ENCODE measurements around the gene NTS.

The NTS gene, protein sequence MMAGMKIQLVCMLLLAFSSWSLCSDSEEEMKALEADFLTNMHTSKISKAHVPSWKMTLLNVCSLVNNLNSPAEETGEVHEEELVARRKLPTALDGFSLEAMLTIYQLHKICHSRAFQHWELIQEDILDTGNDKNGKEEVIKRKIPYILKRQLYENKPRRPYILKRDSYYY

DNA sequence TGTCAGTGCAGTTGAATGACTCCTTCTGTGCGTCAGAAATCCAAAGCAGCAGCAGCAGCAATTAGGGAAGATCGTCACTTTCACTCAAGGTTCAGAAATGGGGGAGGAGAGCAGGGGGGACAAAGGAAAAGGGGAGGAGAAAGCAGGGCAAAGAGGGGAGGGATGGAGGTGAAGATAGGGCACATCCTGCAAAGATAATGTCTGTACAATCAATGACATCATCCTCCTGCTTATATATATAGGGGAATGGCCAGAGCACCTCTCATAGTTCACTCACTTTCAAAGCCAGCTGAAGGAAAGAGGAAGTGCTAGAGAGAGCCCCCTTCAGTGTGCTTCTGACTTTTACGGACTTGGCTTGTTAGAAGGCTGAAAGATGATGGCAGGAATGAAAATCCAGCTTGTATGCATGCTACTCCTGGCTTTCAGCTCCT, at the start of gene NTS:
NTS (plus strand) TSS at position 265 of the 431 bp plus-strand sequence; CDS start at position 374, 109 bp downstream.
- DNase-seq, result no peak

DNA sequence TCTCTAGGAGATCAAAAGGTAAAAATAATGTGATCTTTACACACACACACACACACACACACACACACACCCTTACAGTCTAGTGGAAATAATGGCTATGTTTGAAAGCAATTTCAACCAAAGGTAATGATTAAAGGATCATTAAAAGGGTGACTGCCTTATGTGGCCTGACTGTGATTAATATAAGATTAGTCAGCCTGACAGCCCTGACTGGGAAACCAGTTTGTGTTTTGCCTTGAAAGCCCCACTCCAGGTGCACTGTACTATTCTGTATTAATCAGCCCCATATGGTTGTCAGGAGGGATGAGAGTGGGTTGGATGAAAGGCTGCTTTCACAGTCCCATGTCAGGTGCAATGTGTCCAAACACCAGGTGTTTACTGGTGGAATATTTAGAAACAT, 48.3 kb upstream of the NTS start:
- no peak for DNase-seq

DNA sequence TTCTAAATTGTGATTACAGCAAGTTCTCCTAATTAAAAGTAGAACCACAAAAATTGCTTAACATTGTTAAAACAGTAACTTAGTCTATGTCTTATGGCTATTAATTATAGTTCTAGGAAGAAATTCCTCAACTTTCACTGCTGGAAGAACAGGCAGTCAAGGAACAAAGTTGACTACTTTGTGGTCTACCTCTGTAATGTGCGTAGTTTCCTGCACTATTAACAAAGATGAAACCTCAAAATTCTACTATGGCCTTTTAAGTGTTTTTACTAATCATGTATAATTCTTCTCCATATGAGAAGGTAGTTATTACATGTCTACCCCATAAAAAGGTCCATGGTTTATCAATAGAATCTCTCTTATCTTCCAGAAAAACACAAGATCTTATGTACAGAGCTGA, 45.5 kb upstream of the NTS start:
- no peak for DNase-seq

DNA sequence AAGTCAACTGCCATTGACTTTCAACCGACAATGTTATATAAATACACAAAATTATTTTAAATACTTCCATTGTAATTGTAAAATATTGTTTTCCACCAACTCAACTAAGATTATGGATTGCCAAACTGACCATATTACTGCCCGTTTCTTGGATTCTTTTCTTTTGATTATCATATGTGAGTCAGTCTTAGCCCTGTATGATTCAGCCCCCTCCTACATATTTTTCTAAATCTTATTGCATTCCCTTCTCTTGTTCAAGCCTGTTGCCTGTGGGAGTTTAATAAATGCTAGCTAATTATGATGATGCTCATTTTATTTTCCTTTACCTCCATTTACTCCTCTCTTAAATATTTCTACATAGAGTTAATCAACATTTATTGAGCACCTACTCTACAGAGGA, 44.7 kb upstream of the NTS start:
- no peak for DNase-seq

DNA sequence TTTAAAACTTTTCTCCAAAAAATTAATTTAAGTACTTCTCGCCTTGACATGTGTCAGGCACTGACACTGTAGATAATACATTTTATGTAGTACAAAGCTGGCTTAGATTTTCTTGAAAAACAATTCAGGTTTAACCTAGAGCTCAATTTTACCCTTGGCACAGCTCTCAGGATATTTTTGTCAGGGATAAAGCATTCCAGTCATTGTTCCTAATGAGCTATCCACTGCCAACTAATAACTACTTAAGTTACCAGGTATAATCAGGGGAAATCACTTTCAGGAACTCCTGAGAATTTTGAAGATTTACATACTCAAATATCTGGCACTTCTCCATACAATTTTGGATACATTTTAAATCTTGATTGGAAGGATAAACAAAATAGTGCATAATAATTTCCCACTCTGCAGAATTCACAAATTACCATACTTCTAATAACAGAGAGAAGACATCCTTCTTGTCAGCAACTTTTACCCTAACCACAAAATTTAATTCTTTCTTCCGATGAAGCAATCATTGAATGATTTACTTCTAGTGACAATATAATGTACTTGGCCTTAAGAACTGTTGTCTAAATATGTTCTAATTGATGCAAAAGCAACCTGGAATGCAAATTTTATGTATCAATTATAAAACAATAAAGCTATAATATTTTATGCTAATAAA, 42.6 kb upstream of the NTS start:
- DNase-seq, result no peak

DNA sequence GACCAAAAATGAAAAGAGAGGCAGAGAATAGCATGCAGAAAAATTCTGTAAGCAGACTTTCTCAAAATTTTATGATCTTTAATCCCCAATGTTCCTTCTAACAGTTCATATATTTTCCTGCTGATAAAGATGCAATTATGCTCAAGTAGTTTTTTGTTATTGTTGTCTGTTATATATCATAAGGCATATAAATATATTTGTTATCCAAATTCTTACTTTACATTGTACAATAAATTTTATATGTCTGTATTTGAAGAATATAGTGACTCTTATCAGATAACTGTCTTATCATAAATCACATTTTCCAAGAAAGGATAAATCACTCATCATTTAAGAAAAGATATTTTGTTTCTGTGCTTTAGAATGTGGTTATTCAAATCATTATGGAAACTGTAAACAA, 40.5 kb upstream of the NTS start:
- no peak for DNase-seq

DNA sequence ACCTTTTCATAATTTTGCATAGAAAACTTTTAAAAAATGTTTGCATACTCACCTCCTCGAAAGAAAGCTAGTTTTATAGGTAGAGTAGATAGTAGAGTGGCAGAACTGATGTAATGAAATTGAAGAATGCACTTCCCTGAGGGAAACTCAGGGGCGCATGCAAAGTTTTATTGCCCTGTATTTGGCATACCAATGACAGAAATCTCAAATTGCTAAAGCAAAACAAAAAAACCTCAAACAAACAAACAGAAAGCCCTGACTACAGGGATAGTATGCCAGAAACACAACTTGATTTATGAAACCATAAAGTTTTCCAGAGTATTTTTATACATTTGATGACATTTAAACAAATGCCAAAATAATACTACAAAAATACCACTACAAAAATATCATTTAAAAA, 39.7 kb upstream of the NTS start:
- no peak for DNase-seq

DNA sequence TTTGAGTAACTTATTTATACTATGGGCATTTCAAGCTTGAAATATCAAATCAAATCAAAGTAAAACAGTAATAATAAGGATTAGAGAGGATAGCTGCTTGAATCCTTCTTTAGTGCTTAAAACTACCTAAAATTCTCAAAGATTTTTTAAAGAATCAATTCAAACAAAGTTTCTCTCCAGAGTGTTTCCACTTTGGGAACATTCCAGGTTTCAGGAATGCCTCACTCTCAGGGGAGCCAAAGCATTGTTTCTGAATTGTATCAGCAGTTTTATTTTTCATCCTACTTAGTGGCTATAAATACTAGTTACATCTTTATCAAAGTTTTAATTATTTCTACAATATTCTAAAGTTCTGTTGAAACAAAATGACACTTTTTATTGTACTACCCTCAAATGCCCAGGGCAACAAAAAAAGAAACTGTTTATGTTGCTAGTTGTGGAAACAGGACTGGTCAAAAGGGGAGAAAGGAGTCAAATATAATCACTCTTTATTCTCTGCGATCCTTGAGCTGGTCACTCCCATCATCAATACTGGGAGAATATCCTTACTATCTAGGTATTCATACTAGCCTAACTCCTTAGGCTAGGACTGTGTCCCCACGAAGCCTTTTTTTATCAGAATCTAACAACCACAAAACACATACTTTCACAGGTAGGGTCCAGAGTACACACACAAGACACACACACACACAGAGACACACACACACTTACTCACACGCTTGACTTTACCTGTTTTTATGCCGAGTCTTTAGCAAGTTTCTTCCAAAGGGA, 38.5 kb upstream of the NTS start:
- no peak for DNase-seq

DNA sequence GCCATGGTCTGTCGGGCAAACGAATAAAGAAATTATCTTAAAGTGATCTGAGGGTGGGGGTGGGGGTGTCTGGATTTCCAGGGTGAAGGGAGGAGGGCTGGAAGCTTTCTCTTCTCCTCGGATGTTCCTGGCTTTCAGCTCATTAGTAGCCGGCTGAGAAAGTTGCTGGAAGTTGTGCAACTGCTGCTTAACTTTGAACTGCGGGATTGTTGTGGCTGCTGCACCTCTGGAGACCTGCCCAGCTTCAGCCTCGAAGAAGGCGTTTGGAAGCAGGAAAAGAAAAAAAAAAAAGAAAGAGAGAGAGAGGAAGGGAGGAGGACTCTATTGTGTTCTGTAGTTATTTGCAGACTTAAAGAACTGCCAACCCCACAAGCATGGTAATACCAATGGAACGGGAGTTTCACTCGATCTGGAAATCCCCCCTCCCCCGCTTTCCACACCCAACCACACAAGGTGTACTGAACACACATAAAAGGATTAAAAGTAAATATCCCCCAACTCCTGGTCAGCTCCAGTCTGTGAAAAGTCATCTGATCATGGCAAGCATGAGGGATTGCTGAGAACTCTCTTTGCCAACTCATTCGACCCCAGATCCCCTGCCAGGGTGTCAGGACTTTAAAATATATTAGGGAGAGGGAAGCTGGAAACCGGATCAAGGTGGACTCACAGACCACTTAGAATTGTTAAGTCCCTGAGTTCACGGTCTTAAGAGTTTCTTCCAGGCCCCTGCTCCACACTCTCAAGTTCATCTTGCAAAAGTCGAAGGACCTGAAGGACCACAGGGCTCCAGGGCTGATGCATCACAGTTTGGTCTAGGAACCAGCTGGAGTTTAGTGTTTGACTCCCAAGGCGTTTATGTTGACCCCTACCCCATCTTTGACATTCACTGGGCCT, 37.7 kb upstream of the NTS start, which contains the start of gene RASSF9:
RASSF9 (minus strand) TSS at position 213 of the 894 bp plus-strand sequence; CDS start at position 5, 208 bp downstream.
- DNase-seq, result no peak

DNA sequence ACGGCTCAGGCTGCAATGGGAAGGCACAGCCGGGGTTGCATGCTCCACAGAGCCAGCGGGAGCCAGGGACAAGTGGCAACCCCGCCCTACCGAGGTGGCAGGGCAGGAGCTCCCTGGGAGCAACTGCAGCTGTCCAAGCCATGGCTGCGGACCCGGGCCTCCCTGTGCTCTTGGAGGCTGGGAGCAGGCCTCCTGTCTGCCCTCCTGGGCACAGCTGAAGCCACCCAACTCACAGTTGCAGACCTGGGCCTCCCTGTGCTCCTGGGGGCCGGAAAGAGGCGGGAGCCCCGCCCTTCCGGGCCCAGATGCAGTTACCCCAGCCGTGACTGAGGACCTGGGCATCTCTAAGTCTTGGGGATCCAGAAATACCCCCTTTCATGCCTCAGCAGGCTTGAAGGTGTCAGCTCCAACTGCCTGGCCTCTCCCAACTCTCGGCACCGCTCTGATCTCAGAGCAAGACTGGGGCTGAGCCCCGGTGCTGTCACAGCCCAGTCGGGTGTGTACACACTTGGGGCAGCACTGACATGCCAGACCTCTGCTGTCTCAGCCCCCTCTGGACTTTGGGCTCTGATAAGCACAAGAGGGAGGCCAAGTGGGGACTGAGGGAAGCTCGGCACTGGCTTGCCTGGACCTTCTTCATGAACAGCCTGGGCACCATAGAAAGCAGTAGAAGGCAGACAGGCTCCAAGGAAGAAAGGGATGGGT, 30.3 kb upstream of the NTS start:
- no peak for DNase-seq

DNA sequence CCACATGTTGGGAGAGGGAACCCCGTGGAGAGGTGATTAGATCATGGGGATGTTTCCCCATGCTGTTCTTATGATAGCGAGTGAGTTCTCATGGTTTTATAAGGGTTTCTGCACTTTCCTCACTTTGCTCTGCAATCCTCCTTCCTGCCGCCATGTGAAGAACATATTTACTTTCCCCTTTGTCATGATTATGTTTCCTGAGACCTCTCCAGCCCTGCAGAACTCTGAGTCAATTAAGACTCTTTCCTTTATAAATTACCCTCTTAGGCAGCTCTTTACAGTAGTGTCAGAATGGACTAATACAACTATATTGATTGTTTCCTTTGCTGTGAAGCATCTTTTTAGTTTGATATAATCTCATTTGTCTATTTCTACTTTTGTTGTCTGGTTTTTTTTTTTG, 24.8 kb upstream of the NTS start:
- DNase-seq, result no peak

DNA sequence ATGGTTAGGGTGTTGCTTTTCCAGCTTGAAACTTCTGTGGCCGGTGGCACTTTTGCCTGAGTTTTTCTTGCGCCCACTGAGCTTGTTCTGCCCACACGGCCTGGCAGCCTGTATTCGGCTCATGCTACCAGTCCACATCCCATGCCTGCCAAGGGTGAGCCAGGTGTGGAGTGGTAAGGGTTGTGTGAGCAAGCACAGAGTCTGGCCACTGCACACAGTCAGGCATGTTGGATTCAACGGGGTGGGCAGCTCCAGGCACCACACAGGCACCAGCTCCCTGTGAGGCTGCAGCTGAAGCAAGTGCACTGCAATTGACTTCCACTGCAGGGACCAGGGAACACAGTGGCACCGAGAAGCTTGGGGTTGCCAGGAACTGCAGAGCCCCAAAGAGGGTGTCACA, 18.8 kb upstream of the NTS start:
- no peak for DNase-seq

DNA sequence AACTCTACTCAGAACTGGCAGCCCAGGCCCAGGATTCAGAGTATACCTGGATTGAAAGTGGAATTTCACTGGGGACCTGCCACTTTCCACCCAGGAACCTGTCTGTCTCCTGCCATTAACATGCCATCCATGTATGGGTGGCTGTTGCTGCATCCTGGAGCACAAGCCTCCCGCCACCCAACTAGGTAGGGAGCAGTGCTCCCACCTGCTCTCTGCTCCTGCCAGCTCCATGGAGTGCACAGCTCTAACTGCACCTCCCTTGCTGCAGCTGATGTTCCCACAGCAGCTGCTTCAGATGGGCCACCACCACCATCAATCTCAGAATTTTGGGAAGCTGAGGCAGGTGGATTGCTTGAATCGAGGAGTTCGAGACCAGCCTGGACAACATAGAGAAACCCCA, 17.1 kb upstream of the NTS start:
- no peak for DNase-seq

DNA sequence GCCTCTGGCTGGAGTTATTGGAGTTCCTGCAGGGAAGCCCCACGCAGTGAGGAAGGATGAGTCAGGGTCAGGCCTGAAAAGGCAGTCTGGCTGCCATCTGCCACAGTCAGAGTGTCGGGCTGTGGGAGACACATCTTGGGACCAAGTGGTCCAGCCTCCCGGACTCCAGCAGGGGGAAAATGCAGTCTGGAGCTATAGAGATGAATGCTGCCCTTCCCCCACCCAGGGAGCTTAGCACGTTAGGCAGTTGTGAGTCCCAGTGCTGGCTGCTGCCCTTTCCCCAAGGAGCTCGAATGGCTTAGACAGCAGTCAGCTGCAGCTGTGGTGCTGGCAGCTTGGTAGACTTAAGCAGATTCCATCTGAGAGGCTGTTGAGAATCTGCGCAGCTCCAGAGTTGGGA, 8.2 kb upstream of the NTS start:
- no peak for DNase-seq

DNA sequence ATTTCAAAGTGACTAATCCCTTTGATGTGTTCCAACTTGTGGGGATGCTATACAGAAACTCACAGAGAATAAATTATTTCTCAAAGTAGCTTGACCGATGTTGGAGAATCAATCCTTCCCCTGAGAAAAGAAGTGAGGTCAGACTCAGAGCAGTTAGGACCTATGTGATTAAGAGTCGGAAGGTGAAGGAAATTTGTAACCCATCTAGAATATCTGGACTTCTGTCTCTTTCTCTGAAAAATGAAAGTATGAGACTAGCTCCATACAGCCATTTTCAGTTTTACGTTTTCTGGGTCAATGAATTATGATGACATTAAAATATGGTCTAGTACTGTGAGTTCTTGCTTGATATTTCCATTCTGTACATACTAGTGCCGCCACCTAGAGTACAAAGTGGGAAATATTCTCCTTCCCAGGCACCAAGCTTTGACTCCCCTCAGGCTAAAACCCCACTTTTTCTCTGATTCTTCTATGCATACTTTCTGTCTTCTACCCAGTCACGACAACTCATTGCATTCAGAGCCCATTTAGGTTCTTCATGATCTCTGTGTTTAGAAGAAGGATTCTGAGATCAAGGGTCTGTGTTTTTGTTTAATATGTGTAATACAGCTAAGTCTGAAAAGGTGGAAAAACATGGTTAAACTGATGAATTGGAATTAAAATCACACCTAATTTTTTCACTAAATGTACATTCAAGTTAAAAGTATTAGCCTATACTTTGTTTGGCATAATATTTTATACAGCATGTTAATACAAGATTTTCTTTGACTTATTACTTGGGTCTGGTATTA, 6.9 kb upstream of the NTS start:
- DNase-seq, result no peak

DNA sequence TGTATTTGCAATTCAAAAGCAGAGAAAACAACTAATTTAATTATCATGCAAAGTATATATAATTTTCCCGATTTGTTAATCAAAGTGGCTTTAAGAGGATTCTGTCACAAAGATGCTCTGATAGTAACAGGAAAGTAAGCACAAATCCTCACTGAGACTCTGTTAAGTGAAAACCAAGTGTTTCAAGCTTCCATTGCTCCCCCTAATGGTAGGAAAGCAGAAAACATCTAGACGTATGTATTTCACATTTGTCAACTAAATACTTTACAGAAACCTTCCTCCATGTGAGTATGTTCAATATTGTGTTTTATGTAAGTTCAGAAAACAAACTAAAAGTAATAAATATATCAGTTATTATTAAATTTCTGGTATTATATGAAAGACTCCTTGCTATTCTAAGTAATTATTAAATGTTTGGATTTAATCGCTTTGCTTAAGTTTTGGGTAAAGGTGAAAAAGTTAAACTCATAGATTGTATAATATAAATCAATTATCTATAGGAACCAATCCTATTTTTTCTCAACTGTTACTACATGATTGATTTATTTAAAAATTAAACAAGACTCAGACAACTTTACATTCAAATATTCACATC, 1.5 kb upstream of the NTS start:
- DNase-seq, result peak in 1 of 2 donors; percentile 15

DNA sequence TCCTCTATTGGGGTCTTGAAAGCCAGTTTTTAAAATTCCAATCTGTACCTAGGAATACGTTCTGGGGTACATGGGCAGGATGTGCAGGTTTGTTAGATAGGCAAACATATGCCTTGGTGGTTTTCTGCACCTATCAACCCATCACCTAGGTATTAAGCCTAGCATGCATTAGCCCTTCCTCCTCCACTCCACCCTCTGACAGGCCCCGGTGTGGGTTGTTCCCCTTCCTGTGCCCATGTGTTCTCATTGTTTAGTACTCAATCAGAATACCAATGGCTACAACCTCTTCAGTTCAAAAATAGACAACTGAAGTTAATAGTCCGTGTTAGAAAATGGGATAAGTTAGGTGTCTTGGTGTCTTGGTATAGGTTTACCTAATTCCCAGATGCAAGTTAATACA, 3.4 kb downstream of the NTS start:
- DNase-seq, result no peak

DNA sequence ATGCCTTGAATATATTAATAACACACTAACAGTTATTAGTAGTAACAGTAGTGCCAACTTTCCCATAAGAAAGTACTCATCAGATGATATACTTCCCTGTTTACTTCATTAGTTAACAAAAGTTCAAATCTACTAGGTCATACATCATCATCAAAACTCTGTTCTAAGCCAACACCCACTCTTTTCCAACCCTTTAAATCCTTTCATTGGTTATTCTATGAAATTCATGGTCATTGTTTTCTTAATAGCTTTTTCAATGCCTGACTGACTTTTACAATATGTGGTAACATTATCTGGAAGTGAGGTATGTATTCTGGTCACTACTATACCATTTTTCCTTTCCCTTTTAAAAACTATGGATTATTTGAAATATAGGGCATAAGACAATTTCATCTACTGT, 9.7 kb downstream of the NTS start:
- no peak for DNase-seq

DNA sequence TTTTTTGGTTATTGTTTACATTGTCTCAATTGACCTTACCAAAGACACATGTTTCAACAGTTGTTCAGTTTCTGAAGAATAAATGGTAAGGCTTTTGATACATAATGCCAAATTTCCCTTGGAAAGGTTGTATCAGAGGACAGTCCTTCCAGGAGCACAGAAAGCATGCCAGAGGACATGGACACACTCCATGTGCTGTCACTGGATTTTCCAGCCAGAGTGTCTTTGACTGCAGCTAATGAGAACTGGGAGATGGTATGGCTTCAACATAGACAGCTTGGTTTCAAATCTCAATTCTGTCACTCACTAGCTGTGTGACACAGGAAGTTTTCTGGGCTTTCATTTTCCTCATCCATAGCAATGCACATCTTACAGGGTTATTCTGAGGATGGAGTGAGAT, 20.6 kb downstream of the NTS start:
- no peak for DNase-seq

DNA sequence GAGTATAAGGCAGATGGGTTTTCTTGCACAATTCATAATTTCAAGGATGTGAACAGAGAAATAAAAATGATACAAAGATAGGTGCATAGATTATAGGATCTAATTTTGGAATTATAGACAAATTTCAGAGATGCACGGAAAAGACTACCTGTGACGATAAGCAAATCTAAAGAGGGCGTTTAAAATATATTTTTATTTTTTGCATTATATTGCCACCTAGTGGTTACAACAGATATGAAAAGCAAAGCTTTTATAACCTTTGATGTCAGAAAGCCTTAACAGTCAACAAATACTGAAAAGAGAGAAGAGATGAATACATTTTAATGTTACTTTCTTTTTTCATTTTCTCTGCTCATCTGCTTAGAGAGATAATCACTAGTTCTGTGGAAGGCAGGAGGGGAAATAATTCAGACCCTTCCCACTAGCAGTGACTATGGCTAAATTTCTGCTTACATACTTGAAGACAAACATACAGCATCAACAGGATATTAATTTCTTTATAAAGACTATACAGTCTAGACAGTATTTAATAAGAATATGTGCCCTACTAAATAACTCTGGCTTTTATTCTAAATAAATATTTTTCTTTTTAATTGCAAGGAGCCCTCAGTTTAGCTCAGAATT, 46.3 kb downstream of the NTS start:
- DNase-seq, result peak in 1 of 2 donors; percentile 10
